ENCODE measurements around the gene SLC16A5. TPM values are rescaled to one million over a fixed set of nuclear protein-coding genes. Genes with fewer than 3 reads are reported as not detected.

The SLC16A5 gene
- total RNA-seq, 1 experiment from 2014 or later, result 17.1 TPM

DNA sequence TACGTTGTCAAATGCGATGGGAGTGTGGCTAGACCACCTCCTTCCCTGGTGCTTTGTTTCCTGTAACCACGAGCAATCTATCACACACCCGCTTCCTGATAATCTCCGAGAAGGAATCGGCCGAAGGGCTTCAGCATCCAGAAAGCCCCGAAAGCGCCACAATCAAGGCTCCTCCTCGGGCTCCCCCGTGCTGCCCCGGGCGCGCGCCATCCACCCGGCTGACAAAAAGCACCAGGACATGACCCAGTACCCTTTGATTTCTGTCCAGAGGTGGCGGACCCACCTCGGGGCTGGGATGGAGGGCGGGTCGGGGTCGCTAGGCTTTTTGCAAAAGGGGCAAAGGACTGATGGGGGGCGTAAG lies 21.3 kb downstream of the SLC16A5 start:
- no peak overlapping the region for H3K56ac ChIP-seq (ENCODE audit: insufficient read length, low read depth, low read length)
- no peak overlapping the region for H2AK5ac ChIP-seq (ENCODE audit: insufficient read length, low read length)
- no peak overlapping the region for H2BK20ac ChIP-seq (ENCODE audit: low read depth, low read length, poor library complexity, severe bottlenecking)
- no peaks in the 10 kb centered on the region for H3K4me1 ChIP-seq (ENCODE audit: insufficient read depth, low read length)
- H3K4ac ChIP-seq (ENCODE audit: low read depth, low read length), result no peak overlapping the region
- H3K27ac ChIP-seq (ENCODE audit: insufficient read length, low read depth, low read length), result no peak overlapping the region
- H3K79me1 ChIP-seq (ENCODE audit: insufficient read depth, low read depth, low read length, poor library complexity, severe bottlenecking), result no peaks in the 10 kb centered on the region
- peak; percentile 64 for DNase-seq
- H4K8ac ChIP-seq (replicated peaks; ENCODE audit: insufficient read length, low read depth, low read length), result no peak overlapping the region
- no peak overlapping the region for H2BK5ac ChIP-seq (ENCODE audit: insufficient read length, low read length)
- no peaks in the 10 kb centered on the region for H4K20me1 ChIP-seq (ENCODE audit: control insufficient read depth, insufficient read depth, insufficient read length)
- no peak overlapping the region for H2BK120ac ChIP-seq (ENCODE audit: low read depth, low read length, poor library complexity, severe bottlenecking)
- no peak overlapping the region for H4K5ac ChIP-seq (ENCODE audit: insufficient read length, low read depth, low read length)
- H3K79me2 ChIP-seq (ENCODE audit: insufficient read depth, low read length), result no peaks in the 10 kb centered on the region
- no peak overlapping the region for H3K18ac ChIP-seq (ENCODE audit: insufficient read length, low read depth, low read length)
- peaks cover 20 to 25% of the 10 kb centered on the region in 2 experiments for H3K4me1 Mint-ChIP-seq
- TF ChIP-seq, protein P1, sequence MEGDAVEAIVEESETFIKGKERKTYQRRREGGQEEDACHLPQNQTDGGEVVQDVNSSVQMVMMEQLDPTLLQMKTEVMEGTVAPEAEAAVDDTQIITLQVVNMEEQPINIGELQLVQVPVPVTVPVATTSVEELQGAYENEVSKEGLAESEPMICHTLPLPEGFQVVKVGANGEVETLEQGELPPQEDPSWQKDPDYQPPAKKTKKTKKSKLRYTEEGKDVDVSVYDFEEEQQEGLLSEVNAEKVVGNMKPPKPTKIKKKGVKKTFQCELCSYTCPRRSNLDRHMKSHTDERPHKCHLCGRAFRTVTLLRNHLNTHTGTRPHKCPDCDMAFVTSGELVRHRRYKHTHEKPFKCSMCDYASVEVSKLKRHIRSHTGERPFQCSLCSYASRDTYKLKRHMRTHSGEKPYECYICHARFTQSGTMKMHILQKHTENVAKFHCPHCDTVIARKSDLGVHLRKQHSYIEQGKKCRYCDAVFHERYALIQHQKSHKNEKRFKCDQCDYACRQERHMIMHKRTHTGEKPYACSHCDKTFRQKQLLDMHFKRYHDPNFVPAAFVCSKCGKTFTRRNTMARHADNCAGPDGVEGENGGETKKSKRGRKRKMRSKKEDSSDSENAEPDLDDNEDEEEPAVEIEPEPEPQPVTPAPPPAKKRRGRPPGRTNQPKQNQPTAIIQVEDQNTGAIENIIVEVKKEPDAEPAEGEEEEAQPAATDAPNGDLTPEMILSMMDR (conservative IDR thresholded peaks at IDR 0.05), result no peak
- peak overlapping the region; percentile 11 for H3K9ac ChIP-seq (ENCODE audit: extremely low read depth, insufficient read length, low read length)
- no peaks in the 10 kb centered on the region for H3K9me3 ChIP-seq (ENCODE audit: control insufficient read depth, low read depth, low read length)
- H3K4me3 Mint-ChIP-seq, result peak overlapping the region; percentile 90 to 93
- H3K23ac ChIP-seq (ENCODE audit: insufficient read length, low read depth, low read length), result no peak overlapping the region
- H3K23me2 ChIP-seq (ENCODE audit: insufficient read length, low read depth, low read length, poor library complexity, severe bottlenecking), result peaks cover 7% of the 10 kb centered on the region
- no peak overlapping the region for H2BK15ac ChIP-seq (ENCODE audit: low read depth, low read length)
- peaks cover 3 to 23% (median 21%) of the 10 kb centered on the region in 3 experiments; a peak in 6 of 7 replicates for H3K36me3 Mint-ChIP-seq (ENCODE audit: insufficient read depth in 1 of 3, low read depth in 3 of 3)
- no peak overlapping the region for H3T11ph ChIP-seq (ENCODE audit: low read length)
- no peak overlapping the region for H2AFZ ChIP-seq (ENCODE audit: low read length)
- no CpG with 5 or more reads among the region's 22 CpGs for WGBS (ENCODE audit: extremely low coverage, insufficient read length, low lambda C conversion rate)
- H3K9me3 Mint-ChIP-seq, result no peaks in the 10 kb centered on the region
- H3K4me2 ChIP-seq (ENCODE audit: insufficient read depth, insufficient read length, low read length), result peak overlapping the region; percentile 50
- no peak overlapping the region for H3K27ac Mint-ChIP-seq
- H2BK12ac ChIP-seq (ENCODE audit: insufficient read length, low read depth, low read length), result no peak overlapping the region
- no peak overlapping the region for H3K14ac ChIP-seq (ENCODE audit: insufficient read depth, low read length)
- H4K91ac ChIP-seq (ENCODE audit: insufficient read length, low read depth, low read length), result no peak overlapping the region
- H3K27me3 ChIP-seq (ENCODE audit: insufficient read depth, low read length), result no peaks in the 10 kb centered on the region
- H3K27me3 Mint-ChIP-seq (ENCODE audit: low read depth), result peaks cover 5% of the 10 kb centered on the region
